Measurements from ENCODE around the gene ABLIM1.

ABLIM1 gene

GRCh38 chr10:114642729-114643128, 15.3 kb downstream of the ABLIM1 start:
- no peak overlapping the region for H3K9ac ChIP-seq (ENCODE audit: low read length)
- H3K27me3 ChIP-seq (ENCODE audit: low read depth, low read length), result no peaks in the 10 kb centered on the region
- no peak overlapping the region for H3K27ac ChIP-seq (ENCODE audit: low read length)
- no peaks in the 10 kb centered on the region for H3K36me3 ChIP-seq (replicated peaks; ENCODE audit: low read depth, low read length)
- no peak overlapping the region for H3K4me2 ChIP-seq (ENCODE audit: low read length)
- no peaks in the 10 kb centered on the region for H3K79me2 ChIP-seq (ENCODE audit: low read length)
- TF ChIP-seq EZH2phosphoT487 (IDR thresholded peaks at IDR 0.05; ENCODE audit: low read depth), result no peak
- TF ChIP-seq CTCF (IDR thresholded peaks at IDR 0.05; ENCODE audit: low read depth, low read length), result no peak
- H3K4me3 ChIP-seq (ENCODE audit: low read length), result no peak overlapping the region
- no peak overlapping the region for H2AFZ ChIP-seq (ENCODE audit: low read depth, low read length)
- H3K9me3 ChIP-seq (ENCODE audit: insufficient read depth, low read length), result no peaks in the 10 kb centered on the region
- H3K4me1 ChIP-seq (ENCODE audit: low read length), result no peaks in the 10 kb centered on the region
- H4K20me1 ChIP-seq (ENCODE audit: insufficient read depth, low read length), result no peaks in the 10 kb centered on the region

DNA sequence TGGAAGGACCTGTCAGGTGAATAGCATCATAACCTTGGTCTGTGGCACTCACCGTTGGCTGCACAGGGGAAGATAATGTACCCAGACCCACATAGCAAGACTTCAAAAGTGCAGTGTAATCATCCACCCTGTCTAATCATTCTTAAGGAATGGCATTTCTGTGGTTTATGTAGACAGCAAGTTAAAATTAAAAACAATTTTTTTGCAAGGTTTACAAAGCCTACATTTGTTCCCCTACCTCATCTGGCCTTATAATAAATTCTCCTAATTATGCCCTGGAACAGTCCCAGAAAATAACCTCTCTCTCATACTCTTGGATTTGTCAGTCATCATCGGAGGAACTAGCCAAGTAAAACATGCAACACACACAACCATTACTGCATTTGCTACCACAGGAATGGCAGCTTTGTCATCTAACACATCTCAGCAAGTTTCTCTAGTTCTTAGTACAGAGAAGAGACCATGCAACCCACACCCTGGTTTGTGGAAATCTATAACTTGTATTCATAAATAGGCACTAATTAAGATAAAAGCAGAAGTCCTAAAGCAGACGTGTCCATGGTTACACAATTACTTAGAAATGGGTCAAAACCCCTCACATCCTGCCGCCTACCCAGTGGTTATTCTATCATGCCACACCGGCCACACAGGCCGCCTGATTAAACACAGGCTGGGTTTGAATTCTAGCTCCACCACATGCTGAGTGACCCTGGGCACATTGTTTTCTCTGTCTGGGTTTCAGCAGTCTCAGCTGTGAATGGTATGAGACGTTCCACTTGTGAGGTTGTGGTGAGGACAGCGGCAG, 19.1 kb downstream of the ABLIM1 start:
- Histone ChIP-seq H4K20me1 (ENCODE audit: insufficient read depth, low read length) (no peaks in the 10 kb centered on the region), H3K4me1 (ENCODE audit: low read length) (no peaks in the 10 kb centered on the region), H3K36me3 (replicated peaks; ENCODE audit: low read depth, low read length) (no peaks in the 10 kb centered on the region), H3K9ac (ENCODE audit: low read length) (no peak overlapping the region), H3K27me3 (ENCODE audit: low read depth, low read length) (0 out of 2 replicates have a peak, but pooled peaks cover 3% of the 10 kb centered on the region), H3K79me2 (ENCODE audit: low read length) (no peaks in the 10 kb centered on the region), H3K4me2 (ENCODE audit: low read length) (no peak overlapping the region), H2AFZ (ENCODE audit: low read depth, low read length) (no peak overlapping the region), H3K27ac (ENCODE audit: low read length) (no peak overlapping the region), H3K4me3 (ENCODE audit: low read length) (no peak overlapping the region), H3K9me3 (ENCODE audit: insufficient read depth, low read length) (no peaks in the 10 kb centered on the region)
- TF ChIP-seq CTCF (IDR thresholded peaks at IDR 0.05; ENCODE audit: low read depth, low read length) (no peak), EZH2phosphoT487 (IDR thresholded peaks at IDR 0.05; ENCODE audit: low read depth) (no peak)

GRCh38 chr10:114635797-114636550, 22.1 kb downstream of the ABLIM1 start:
- no peak overlapping the region for H3K4me3 ChIP-seq (ENCODE audit: low read length)
- H3K27me3 ChIP-seq (ENCODE audit: low read depth, low read length), result peaks cover 29% of the 10 kb centered on the region
- 0 out of 2 replicates have a peak, but pooled peaks cover 2% of the 10 kb centered on the region for H4K20me1 ChIP-seq (ENCODE audit: insufficient read depth, low read length)
- H3K79me2 ChIP-seq (ENCODE audit: low read length), result no peaks in the 10 kb centered on the region
- H3K9me3 ChIP-seq (ENCODE audit: insufficient read depth, low read length), result no peaks in the 10 kb centered on the region
- no peak overlapping the region for H3K27ac ChIP-seq (ENCODE audit: low read length)
- H3K36me3 ChIP-seq (replicated peaks; ENCODE audit: low read depth, low read length), result no peaks in the 10 kb centered on the region
- peaks cover 14% of the 10 kb centered on the region for H3K4me1 ChIP-seq (ENCODE audit: low read length)
- H2AFZ ChIP-seq (ENCODE audit: low read depth, low read length), result no peak overlapping the region
- TF ChIP-seq EZH2phosphoT487 (IDR thresholded peaks at IDR 0.05; ENCODE audit: low read depth) (no peak), CTCF (IDR thresholded peaks at IDR 0.05; ENCODE audit: low read depth, low read length) (no peak)
- no peak overlapping the region for H3K9ac ChIP-seq (ENCODE audit: low read length)
- no peak overlapping the region for H3K4me2 ChIP-seq (ENCODE audit: low read length)

- H3K4me1 ChIP-seq (ENCODE audit: low read length), result peaks cover 14% of the 10 kb centered on the region
- no peaks in the 10 kb centered on the region for H3K36me3 ChIP-seq (replicated peaks; ENCODE audit: low read depth, low read length)
- no peak overlapping the region for H3K27ac ChIP-seq (ENCODE audit: low read length)
- no peak overlapping the region for H3K9ac ChIP-seq (ENCODE audit: low read length)
- no peak for TF ChIP-seq EZH2phosphoT487 (IDR thresholded peaks at IDR 0.05; ENCODE audit: low read depth)
- no peak for TF ChIP-seq CTCF (IDR thresholded peaks at IDR 0.05; ENCODE audit: low read depth, low read length)
- H4K20me1 ChIP-seq (ENCODE audit: insufficient read depth, low read length), result 0 out of 2 replicates have a peak, but pooled peaks cover 2% of the 10 kb centered on the region
- H3K4me2 ChIP-seq (ENCODE audit: low read length), result no peak overlapping the region
- no peak overlapping the region for H2AFZ ChIP-seq (ENCODE audit: low read depth, low read length)
- H3K27me3 ChIP-seq (ENCODE audit: low read depth, low read length), result peaks cover 38% of the 10 kb centered on the region
- no peaks in the 10 kb centered on the region for H3K79me2 ChIP-seq (ENCODE audit: low read length)
- H3K9me3 ChIP-seq (ENCODE audit: insufficient read depth, low read length), result no peaks in the 10 kb centered on the region
- no peak overlapping the region for H3K4me3 ChIP-seq (ENCODE audit: low read length)
These were observed 23.0 kb downstream of the ABLIM1 start for GRCh38 chr10:114635101-114635500.
